Measurements from ENCODE around the gene MUC20. TPM values are rescaled to one million over a fixed set of nuclear protein-coding genes. Genes with fewer than 3 reads are reported as not detected.
"Not testable (repeated sequence)": the region's sequence is repeated elsewhere in the genome, so short reads cannot be mapped to it uniquely, and the experiment has no call there.

Gene MUC20
- total RNA-seq, 1 donor from 2014 or later, result not detected

GRCh38 chr3:195711813-195712534 lies 8.8 kb upstream of the MUC20 start:
- no peak overlapping the region for H3K27ac Mint-ChIP-seq (ENCODE audit: unreplicated experiment)
- H3K9me3 Mint-ChIP-seq (ENCODE audit: unreplicated experiment), result peaks cover 7% of the 10 kb centered on the region
- H3K4me1 Mint-ChIP-seq (ENCODE audit: low read depth, unreplicated experiment), result no peaks in the 10 kb centered on the region
- H3K27me3 Mint-ChIP-seq (ENCODE audit: unreplicated experiment), result peaks cover 2% of the 10 kb centered on the region
- H3K4me3 Mint-ChIP-seq (ENCODE audit: unreplicated experiment), result no peak overlapping the region
- TF ChIP-seq CTCF (IDR thresholded peaks at IDR 0.05; ENCODE audit: partially characterized antibody, unreplicated experiment), result no peak
- DNase-seq, result no peak
- H3K36me3 Mint-ChIP-seq (ENCODE audit: unreplicated experiment), result no peaks in the 10 kb centered on the region

GRCh38 chr3:195712535-195712910 lies 8.3 kb upstream of the MUC20 start:
- DNase-seq; H3K9me3 Mint-ChIP-seq (ENCODE audit: unreplicated experiment); H3K27ac Mint-ChIP-seq (ENCODE audit: unreplicated experiment); H3K36me3 Mint-ChIP-seq (ENCODE audit: unreplicated experiment); H3K4me3 Mint-ChIP-seq (ENCODE audit: unreplicated experiment); H3K27me3 Mint-ChIP-seq (ENCODE audit: unreplicated experiment); H3K4me1 Mint-ChIP-seq (ENCODE audit: low read depth, unreplicated experiment): not testable (repeated sequence)

GRCh38 chr3:195713150-195713549 lies 7.6 kb upstream of the MUC20 start:
- not testable (repeated sequence) for H3K4me1 Mint-ChIP-seq (ENCODE audit: low read depth, unreplicated experiment); H3K27ac Mint-ChIP-seq (ENCODE audit: unreplicated experiment); H3K4me3 Mint-ChIP-seq (ENCODE audit: unreplicated experiment); DNase-seq; H3K27me3 Mint-ChIP-seq (ENCODE audit: unreplicated experiment); H3K36me3 Mint-ChIP-seq (ENCODE audit: unreplicated experiment); H3K9me3 Mint-ChIP-seq (ENCODE audit: unreplicated experiment)

GRCh38 chr3:195714380-195715011 lies 6.3 kb upstream of the MUC20 start:
- TF ChIP-seq CTCF (IDR thresholded peaks at IDR 0.05; ENCODE audit: partially characterized antibody, unreplicated experiment), result no peak
- Mint-ChIP-seq H3K4me3 (ENCODE audit: unreplicated experiment) (no peak overlapping the region), H3K27ac (ENCODE audit: unreplicated experiment) (no peak overlapping the region)

GRCh38 chr3:195715134-195715533 lies 5.6 kb upstream of the MUC20 start:
- TF ChIP-seq CTCF (IDR thresholded peaks at IDR 0.05; ENCODE audit: partially characterized antibody, unreplicated experiment), result no peak

More at GRCh38 chr3:195714380-195715011, 6.3 kb upstream of the MUC20 start:
- Mint-ChIP-seq H3K9me3 (ENCODE audit: unreplicated experiment) (peaks cover 7% of the 10 kb centered on the region), H3K27me3 (ENCODE audit: unreplicated experiment) (peaks cover 2% of the 10 kb centered on the region), H3K36me3 (ENCODE audit: unreplicated experiment) (no peaks in the 10 kb centered on the region), H3K4me1 (ENCODE audit: low read depth, unreplicated experiment) (no peaks in the 10 kb centered on the region)
- no peak for DNase-seq

GRCh38 chr3:195715583-195716266 lies 5.1 kb upstream of the MUC20 start:
- no peak for TF ChIP-seq CTCF (IDR thresholded peaks at IDR 0.05; ENCODE audit: partially characterized antibody, unreplicated experiment)
- Mint-ChIP-seq H3K4me3 (ENCODE audit: unreplicated experiment) (no peak overlapping the region), H3K27me3 (ENCODE audit: unreplicated experiment) (no peaks in the 10 kb centered on the region), H3K9me3 (ENCODE audit: unreplicated experiment) (peaks cover 7% of the 10 kb centered on the region), H3K4me1 (ENCODE audit: low read depth, unreplicated experiment) (no peaks in the 10 kb centered on the region), H3K27ac (ENCODE audit: unreplicated experiment) (no peak overlapping the region), H3K36me3 (ENCODE audit: unreplicated experiment) (no peaks in the 10 kb centered on the region)
- no peak for DNase-seq

More at GRCh38 chr3:195715134-195715533, 5.6 kb upstream of the MUC20 start:
- no peak overlapping the region for H3K4me3 Mint-ChIP-seq (ENCODE audit: unreplicated experiment)
- H3K27me3 Mint-ChIP-seq (ENCODE audit: unreplicated experiment), result peaks cover under 1% of the 10 kb centered on the region
- DNase-seq, result no peak
- no peak overlapping the region for H3K27ac Mint-ChIP-seq (ENCODE audit: unreplicated experiment)
- no peaks in the 10 kb centered on the region for H3K36me3 Mint-ChIP-seq (ENCODE audit: unreplicated experiment)
- H3K9me3 Mint-ChIP-seq (ENCODE audit: unreplicated experiment), result peaks cover 7% of the 10 kb centered on the region
- no peaks in the 10 kb centered on the region for H3K4me1 Mint-ChIP-seq (ENCODE audit: low read depth, unreplicated experiment)

All from glutamatergic neuron (in vitro differentiated cells).